Hepatocyte (in vitro differentiated cells): ENCODE measurements around the gene METTL23.

Source experiments
- CTCF ChIP-seq: fragments of 200-600 bp; sonication (generic); IDR thresholded peaks from 2 replicates; pipeline ENCODE4 v1.5.1; 2016; ENCODE audit warnings: antibody characterized with exemption, mild to moderate bottlenecking; ENCODE audit not compliant: poor library complexity
- EZH2 ChIP-seq: fragments of 200-600 bp; sonication (generic); IDR thresholded peaks from 2 replicates; pipeline ENCODE4 v1.6.1; 2016; ENCODE audit warnings: antibody characterized with exemption, mild to moderate bottlenecking, borderline replicate concordance

- no peak for TF ChIP-seq EZH2
- TF ChIP-seq CTCF, result no peak
Observed at GRCh38 chr17:76702941-76703637, 23.6 kb upstream of the METTL23 start.
